K562 (cell line): ENCODE measurements around the gene MAPK8IP1. TPM values are rescaled to one million over a fixed set of nuclear protein-coding genes. Genes with fewer than 3 reads are reported as not detected.

ENCODE experiments used
- BRD4 ChIP-seq: fragments of 200-600 bp; sonication (generic); IDR thresholded peaks from 2 replicates; pipeline ENCODE4 v1.6.1; 2017; ENCODE audit warnings: inconsistent platforms
- DMBX1 ChIP-seq: fragments of 250-450 bp; sonication (Bioruptor Pico); IDR thresholded peaks from 2 replicates; pipeline ENCODE4 v1.8.0; 2022; ENCODE audit warnings: inconsistent platforms, mild to moderate bottlenecking, moderate library complexity, borderline replicate concordance
- NR3C1 ChIP-seq: sonication (generic); formaldehyde crosslinking; IDR thresholded peaks from 2 replicates; pipeline ENCODE4 v1.8.1; 2022; ENCODE audit warnings: missing genetic modification reagents
- ZNF444 ChIP-seq: fragments of 250-450 bp; sonication (Bioruptor Pico); IDR thresholded peaks from 2 replicates; pipeline ENCODE4 v1.4.0; 2020; ENCODE audit warnings: mild to moderate bottlenecking, moderate library complexity
- ZNF584 ChIP-seq: fragments of 200-800 bp; sonication (Bioruptor generic); IDR thresholded peaks from 2 replicates; pipeline ENCODE4 v1.6.1; 2016; ENCODE audit warnings: low read depth, mild to moderate bottlenecking, missing genetic modification characterization, missing compliant biosample characterization
- polyA plus RNA-seq, 8 experiments: library from polyadenylated mRNA; depleted of rRNA in 4 of 8; stranded (reverse) in 5 of 8; unstranded in 3 of 8; fragments of >200 nt; fragmentation: Nextera tagmentation in 2 of 8; fragmentation: Illumina TruSeq in 1 of 8; extraction: Ambion mirVana in 2 of 8; extraction: Trizol in 1 of 8; gene quantifications; 2 replicates each; pipeline versions ENCODE4 v1.2.1 to v1.2.3, GENCODE V29; 2011 to 2014; ENCODE audit warnings: inconsistent platforms in 1 of 8, missing spikeins in 1 of 8
- total RNA-seq, 7 experiments: library from RNA; depleted of rRNA in 6 of 7; stranded (reverse); fragments of >200 nt in 6 of 7; fragmentation: Illumina TruSeq in 2 of 7; extraction: Trizol in 2 of 7; gene quantifications; 2 replicates each; pipeline versions ENCODE4 v1.2.1 to v1.2.3, GENCODE V29; 2011 to 2021; ENCODE audit warnings: low replicate concordance in 1 of 7
- TF ChIP-seq, protein P1 (sequence below): sonication (generic); formaldehyde crosslinking; IDR thresholded peaks from 2 replicates; pipeline ENCODE4 v1.8.1; 2023; ENCODE audit warnings: mild to moderate bottlenecking, missing genetic modification reagents
- TF ChIP-seq, protein P2 (sequence below): sonication (generic); formaldehyde crosslinking; IDR thresholded peaks from 2 replicates; pipeline ENCODE4 v1.8.0; 2022; ENCODE audit warnings: mild to moderate bottlenecking, missing genetic modification reagents, borderline replicate concordance

MAPK8IP1 gene
- total and polyA plus RNA-seq, 9 of the 15 experiments (the other 6 are each of a cell fraction or from before 2014, with no cell fraction given): 0.13 to 6.9 (median 2.5) TPM

DNA sequence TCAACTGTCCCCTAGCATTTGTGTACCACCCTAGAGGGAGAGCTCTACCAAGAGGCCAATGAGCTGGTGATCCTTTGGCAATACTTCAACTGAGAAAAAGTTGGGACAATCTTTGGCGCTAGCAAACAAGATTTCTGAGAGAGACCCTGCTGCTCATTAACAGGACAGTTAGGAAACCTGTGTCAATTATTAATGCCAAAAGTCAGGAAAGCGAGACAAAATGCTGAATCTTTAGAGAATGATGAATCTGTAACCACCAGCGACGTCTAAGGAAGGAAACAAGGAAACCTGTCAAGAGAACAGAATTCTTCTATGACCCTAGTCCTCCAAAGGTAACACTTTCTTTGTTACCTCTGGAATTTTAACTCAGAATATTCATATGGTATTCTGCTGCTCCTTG lies 56.9 kb downstream of the MAPK8IP1 start (continued):
- TF ChIP-seq, protein P1, sequence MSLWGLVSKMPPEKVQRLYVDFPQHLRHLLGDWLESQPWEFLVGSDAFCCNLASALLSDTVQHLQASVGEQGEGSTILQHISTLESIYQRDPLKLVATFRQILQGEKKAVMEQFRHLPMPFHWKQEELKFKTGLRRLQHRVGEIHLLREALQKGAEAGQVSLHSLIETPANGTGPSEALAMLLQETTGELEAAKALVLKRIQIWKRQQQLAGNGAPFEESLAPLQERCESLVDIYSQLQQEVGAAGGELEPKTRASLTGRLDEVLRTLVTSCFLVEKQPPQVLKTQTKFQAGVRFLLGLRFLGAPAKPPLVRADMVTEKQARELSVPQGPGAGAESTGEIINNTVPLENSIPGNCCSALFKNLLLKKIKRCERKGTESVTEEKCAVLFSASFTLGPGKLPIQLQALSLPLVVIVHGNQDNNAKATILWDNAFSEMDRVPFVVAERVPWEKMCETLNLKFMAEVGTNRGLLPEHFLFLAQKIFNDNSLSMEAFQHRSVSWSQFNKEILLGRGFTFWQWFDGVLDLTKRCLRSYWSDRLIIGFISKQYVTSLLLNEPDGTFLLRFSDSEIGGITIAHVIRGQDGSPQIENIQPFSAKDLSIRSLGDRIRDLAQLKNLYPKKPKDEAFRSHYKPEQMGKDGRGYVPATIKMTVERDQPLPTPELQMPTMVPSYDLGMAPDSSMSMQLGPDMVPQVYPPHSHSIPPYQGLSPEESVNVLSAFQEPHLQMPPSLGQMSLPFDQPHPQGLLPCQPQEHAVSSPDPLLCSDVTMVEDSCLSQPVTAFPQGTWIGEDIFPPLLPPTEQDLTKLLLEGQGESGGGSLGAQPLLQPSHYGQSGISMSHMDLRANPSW (CRISPR knock-in tag): no peak
- TF ChIP-seq NR3C1 (CRISPR knock-in tag) (no peak), BRD4 (no peak), DMBX1 (CRISPR knock-in tag) (no peak), ZNF444 (no peak), ZNF584 (no peak)
- TF ChIP-seq, protein P2, sequence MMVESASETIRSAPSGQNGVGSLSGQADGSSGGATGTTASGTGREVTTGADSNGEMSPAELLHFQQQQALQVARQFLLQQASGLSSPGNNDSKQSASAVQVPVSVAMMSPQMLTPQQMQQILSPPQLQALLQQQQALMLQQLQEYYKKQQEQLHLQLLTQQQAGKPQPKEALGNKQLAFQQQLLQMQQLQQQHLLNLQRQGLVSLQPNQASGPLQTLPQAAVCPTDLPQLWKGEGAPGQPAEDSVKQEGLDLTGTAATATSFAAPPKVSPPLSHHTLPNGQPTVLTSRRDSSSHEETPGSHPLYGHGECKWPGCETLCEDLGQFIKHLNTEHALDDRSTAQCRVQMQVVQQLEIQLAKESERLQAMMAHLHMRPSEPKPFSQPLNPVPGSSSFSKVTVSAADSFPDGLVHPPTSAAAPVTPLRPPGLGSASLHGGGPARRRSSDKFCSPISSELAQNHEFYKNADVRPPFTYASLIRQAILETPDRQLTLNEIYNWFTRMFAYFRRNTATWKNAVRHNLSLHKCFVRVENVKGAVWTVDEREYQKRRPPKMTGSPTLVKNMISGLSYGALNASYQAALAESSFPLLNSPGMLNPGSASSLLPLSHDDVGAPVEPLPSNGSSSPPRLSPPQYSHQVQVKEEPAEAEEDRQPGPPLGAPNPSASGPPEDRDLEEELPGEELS (CRISPR knock-in tag): no peak
